Sigmoid colon (tissue), 7 donors: Measurements from ENCODE around the gene BHLHE23. TPM values are rescaled to one million over a fixed set of nuclear protein-coding genes. Genes with fewer than 3 reads are reported as not detected.

Experiments
- DNase-seq: peaks from one replicate; pipeline ENCODE4 v3.0.0-alpha.2; 2019
- H3K27ac ChIP-seq, 4 donors: fragments of 200-600 bp; sonication (generic); one replicate each; pipeline ENCODE4 v1.5.1; 2016 to 2019; ENCODE audit warnings: mild to moderate bottlenecking in 1 of 4
- H3K27me3 ChIP-seq, 3 donors: fragments of 200-600 bp; sonication (generic); one replicate each; pipeline ENCODE4 v1.5.1; 2019; ENCODE audit warnings: mild to moderate bottlenecking in 1 of 3
- H3K36me3 ChIP-seq, 4 donors: fragments of 200-600 bp; sonication (generic); one replicate each; pipeline ENCODE4 v1.5.1; 2016 to 2019
- H3K4me1 ChIP-seq, 4 donors: fragments of 200-600 bp; sonication (generic); one replicate each; pipeline ENCODE4 v1.5.1; 2017 to 2019
- H3K4me3 ChIP-seq, 4 donors: fragments of 200-600 bp; sonication (generic); one replicate each; pipeline ENCODE4 v1.5.1; 2017 to 2019; ENCODE audit warnings: mild to moderate bottlenecking in 2 of 4, moderate library complexity in 1 of 4
- H3K9me3 ChIP-seq, 4 donors: fragments of 200-600 bp in 3 of 4; sonication (generic) in 3 of 4; one replicate each; pipeline versions ENCODE4 v1.5.1 to v1.6.1; 2013 to 2019
- EP300 ChIP-seq, 4 donors: sonication (generic); formaldehyde crosslinking; IDR thresholded peaks; one replicate each; pipeline ENCODE4 v1.6.1; 2017; ENCODE audit warnings: antibody characterized with exemption in 4 of 4
- POLR2A ChIP-seq, 2 donors: fragments of 450-650 bp; IDR thresholded peaks; one replicate each; pipeline ENCODE4 v1.6.1; 2016; ENCODE audit warnings: antibody characterized with exemption in 2 of 2, mild to moderate bottlenecking in 2 of 2, moderate library complexity in 2 of 2
- POLR2AphosphoS5 ChIP-seq, 4 donors: sonication (generic); formaldehyde crosslinking; IDR thresholded peaks; one replicate each; pipeline ENCODE4 v1.6.1; 2017; ENCODE audit warnings: antibody characterized with exemption in 4 of 4
- WGBS, 2 donors: extraction: QIAGEN DNeasy Blood & Tissue Kit; methylation state at CpG; one replicate each; pipeline ENCODE4 v1.1.7; 2013; 5-methylcytosine and 5-hydroxymethylcytosine counted together
- intact Hi-C: fragments of 100-400 bp; cut with DNase I; formaldehyde crosslinking; loops from one replicate; pipeline ENCODE4 v1.15.1; 2023
- polyA plus RNA-seq, 3 donors: library from polyadenylated mRNA; stranded (reverse); fragments of 200-250 nt; gene quantifications; one replicate each; pipeline ENCODE4 v1.2.3, GENCODE V29; 2013
- total RNA-seq, 4 donors: library from RNA; depleted of rRNA; stranded (reverse); fragments of >200 nt; gene quantifications; one replicate each; pipeline ENCODE4 v1.1.0, GENCODE V29; 2016
- TF ChIP-seq, protein P1 (sequence below), 4 experiments: fragments of 450-650 bp in 3 of 4; fragments of 200-600 bp in 1 of 4; IDR thresholded peaks; one replicate each; pipeline ENCODE4 v1.5.1; 2016 to 2019; ENCODE audit warnings: antibody characterized with exemption in 4 of 4, mild to moderate bottlenecking in 3 of 4, moderate library complexity in 2 of 4
- donor health status: healthy with polysubstance abuse.
- donor health status: Bipolar disorder and iron deficiency.
- donor health status: healthy.

Gene BHLHE23
- total and polyA plus RNA-seq, 7 donors: not detected

DNA sequence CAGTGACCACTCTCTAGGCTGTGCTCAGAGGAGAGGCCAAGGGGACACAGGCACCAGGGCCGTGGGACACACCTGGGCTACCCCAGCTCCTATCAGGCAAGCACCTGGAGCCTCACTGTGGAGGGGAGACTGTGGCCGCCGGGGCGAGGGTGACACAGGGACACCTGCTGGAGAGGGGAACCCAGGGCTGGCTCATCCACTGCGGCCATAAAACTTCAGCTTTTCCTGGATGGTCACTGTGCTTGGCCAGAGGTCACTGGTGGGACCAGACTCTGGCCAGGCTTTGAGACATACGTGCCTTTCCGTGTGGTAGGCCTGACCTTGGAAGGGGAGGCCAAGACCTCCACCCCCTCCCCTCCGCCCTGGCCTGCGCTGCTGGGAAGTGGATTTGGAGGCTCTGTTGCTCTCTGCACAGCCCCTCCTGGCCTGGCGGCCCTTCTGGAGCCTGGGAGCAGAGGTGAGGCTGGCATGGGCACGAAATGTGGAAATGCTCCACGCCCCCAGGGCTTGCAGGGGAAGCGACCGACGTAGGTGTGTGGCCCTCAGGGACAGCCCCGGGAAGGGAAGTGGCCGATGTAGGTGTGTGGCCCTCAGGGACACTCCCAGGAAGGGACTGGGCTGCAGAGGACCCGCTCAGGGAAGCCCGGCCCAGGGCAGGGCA lies 42.9 kb upstream of the BHLHE23 start:
- no peaks in the 10 kb centered on the region for H3K4me1 ChIP-seq
- H3K36me3 ChIP-seq: no peaks in the 10 kb centered on the region
- TF ChIP-seq POLR2A (IDR thresholded peaks at IDR 0.05): no peak
- TF ChIP-seq, protein P1, sequence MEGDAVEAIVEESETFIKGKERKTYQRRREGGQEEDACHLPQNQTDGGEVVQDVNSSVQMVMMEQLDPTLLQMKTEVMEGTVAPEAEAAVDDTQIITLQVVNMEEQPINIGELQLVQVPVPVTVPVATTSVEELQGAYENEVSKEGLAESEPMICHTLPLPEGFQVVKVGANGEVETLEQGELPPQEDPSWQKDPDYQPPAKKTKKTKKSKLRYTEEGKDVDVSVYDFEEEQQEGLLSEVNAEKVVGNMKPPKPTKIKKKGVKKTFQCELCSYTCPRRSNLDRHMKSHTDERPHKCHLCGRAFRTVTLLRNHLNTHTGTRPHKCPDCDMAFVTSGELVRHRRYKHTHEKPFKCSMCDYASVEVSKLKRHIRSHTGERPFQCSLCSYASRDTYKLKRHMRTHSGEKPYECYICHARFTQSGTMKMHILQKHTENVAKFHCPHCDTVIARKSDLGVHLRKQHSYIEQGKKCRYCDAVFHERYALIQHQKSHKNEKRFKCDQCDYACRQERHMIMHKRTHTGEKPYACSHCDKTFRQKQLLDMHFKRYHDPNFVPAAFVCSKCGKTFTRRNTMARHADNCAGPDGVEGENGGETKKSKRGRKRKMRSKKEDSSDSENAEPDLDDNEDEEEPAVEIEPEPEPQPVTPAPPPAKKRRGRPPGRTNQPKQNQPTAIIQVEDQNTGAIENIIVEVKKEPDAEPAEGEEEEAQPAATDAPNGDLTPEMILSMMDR (IDR thresholded peaks at IDR 0.05): no peak
- no peak for TF ChIP-seq EP300 (IDR thresholded peaks at IDR 0.05)
- no peak for TF ChIP-seq POLR2AphosphoS5 (IDR thresholded peaks at IDR 0.05)
- 81 to 88% methylated on average over 19 of the region's 19 CpGs for WGBS, 2 donors
- no peak for DNase-seq
- intact Hi-C loops: no loop called here
- no peak overlapping the region for H3K27ac ChIP-seq
- no peaks in the 10 kb centered on the region for H3K9me3 ChIP-seq
- H3K4me3 ChIP-seq: no peak overlapping the region
- peaks cover 0 to 64% (median 11%) of the 10 kb centered on the region in 3 donors for H3K27me3 ChIP-seq

- intact Hi-C loops: no loop called here
- no peaks in the 10 kb centered on the region for H3K9me3 ChIP-seq
- H3K36me3 ChIP-seq: no peaks in the 10 kb centered on the region
- TF ChIP-seq EP300 (IDR thresholded peaks at IDR 0.05) (no peak), POLR2AphosphoS5 (IDR thresholded peaks at IDR 0.05) (no peak), POLR2A (IDR thresholded peaks at IDR 0.05) (no peak)
- TF ChIP-seq, protein P1 (IDR thresholded peaks at IDR 0.05): no peak
- H3K4me1 ChIP-seq: no peaks in the 10 kb centered on the region
- 82 to 85% methylated on average over 6 of the region's 6 CpGs for WGBS, 2 donors
- no peak overlapping the region for H3K4me3 ChIP-seq
- no peak for DNase-seq
- H3K27me3 ChIP-seq: peaks cover 0 to 68% (median 11%) of the 10 kb centered on the region in 3 donors
- H3K27ac ChIP-seq: no peak overlapping the region
Observed at GRCh38 chr20:63049191-63049518, 42.4 kb upstream of the BHLHE23 start.

DNA sequence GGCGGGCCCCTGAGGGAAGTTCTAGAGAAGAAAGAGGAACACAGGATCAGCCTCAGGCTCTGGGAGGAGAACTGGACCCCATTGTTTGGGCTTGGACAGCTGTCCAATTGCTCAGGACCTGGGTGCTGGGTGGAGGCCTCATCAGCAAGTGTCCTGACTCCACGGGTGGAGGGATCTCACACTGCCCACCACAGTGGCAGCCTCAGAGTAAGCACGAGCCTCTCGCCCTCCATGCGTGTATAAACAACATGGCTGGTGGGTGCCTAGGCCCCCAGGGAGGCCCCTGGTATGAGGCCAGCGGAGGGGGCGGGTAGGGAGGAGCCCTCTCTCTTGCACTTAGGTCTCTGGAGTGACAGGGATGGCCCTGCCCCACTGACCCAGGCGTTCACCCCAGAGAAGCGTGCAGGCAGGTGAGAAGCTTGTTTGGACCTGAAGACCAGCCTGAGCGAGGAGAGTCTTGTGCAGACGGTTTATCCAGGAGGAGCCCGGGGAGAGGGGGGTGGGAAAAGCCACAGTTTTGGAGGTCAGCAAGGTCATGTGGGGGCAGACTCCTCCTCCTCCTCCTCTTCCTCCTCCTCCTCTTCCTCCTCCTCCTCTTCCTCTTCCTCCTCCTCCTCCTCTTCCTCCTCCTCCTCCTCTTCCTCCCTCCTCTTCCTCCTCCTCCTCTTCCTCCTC lies 41.9 kb upstream of the BHLHE23 start:
- no peak overlapping the region for H3K27ac ChIP-seq
- H3K27me3 ChIP-seq: peaks cover 0 to 70% (median 13%) of the 10 kb centered on the region in 3 donors
- DNase-seq: no peak
- WGBS, 2 donors: 88 to 91% methylated on average over 12 of the region's 12 CpGs
- no peak overlapping the region for H3K4me3 ChIP-seq
- TF ChIP-seq EP300 (IDR thresholded peaks at IDR 0.05): no peak
- TF ChIP-seq, protein P1 (IDR thresholded peaks at IDR 0.05): no peak
- no peak for TF ChIP-seq POLR2A (IDR thresholded peaks at IDR 0.05)
- H3K36me3 ChIP-seq: no peaks in the 10 kb centered on the region
- intact Hi-C loops: no loop called here
- H3K9me3 ChIP-seq: no peaks in the 10 kb centered on the region
- H3K4me1 ChIP-seq: no peaks in the 10 kb centered on the region

- no peak for DNase-seq
- peaks cover 0 to 77% (median 20%) of the 10 kb centered on the region in 3 donors for H3K27me3 ChIP-seq
- H3K9me3 ChIP-seq: no peaks in the 10 kb centered on the region
- 89 to 91% methylated on average over 10 of the region's 10 CpGs for whole genome bisulfite sequencing, 2 donors
- H3K36me3 ChIP-seq: no peaks in the 10 kb centered on the region
- no peaks in the 10 kb centered on the region for H3K4me1 ChIP-seq
- TF ChIP-seq POLR2AphosphoS5 (IDR thresholded peaks at IDR 0.05): no peak
- no peak for TF ChIP-seq EP300 (IDR thresholded peaks at IDR 0.05)
- TF ChIP-seq POLR2A (IDR thresholded peaks at IDR 0.05): no peak
- intact Hi-C loops: no loop called here
- no peak overlapping the region for H3K4me3 ChIP-seq
- H3K27ac ChIP-seq: no peak overlapping the region
Observed at GRCh38 chr20:63047946-63048345, 41.2 kb upstream of the BHLHE23 start.

GRCh38 chr20:63047267-63047666 lies 40.5 kb upstream of the BHLHE23 start:
- Histone ChIP-seq H3K27me3 (peaks cover 0 to 76% (median 24%) of the 10 kb centered on the region in 3 donors), H3K36me3 (no peaks in the 10 kb centered on the region), H3K4me1 (no peaks in the 10 kb centered on the region), H3K27ac (no peak overlapping the region), H3K9me3 (no peaks in the 10 kb centered on the region), H3K4me3 (no peak overlapping the region)
- TF ChIP-seq, protein P1 (IDR thresholded peaks at IDR 0.05): no peak
- TF ChIP-seq POLR2A (IDR thresholded peaks at IDR 0.05): no peak
- TF ChIP-seq POLR2AphosphoS5 (IDR thresholded peaks at IDR 0.05): no peak
- no peak for TF ChIP-seq EP300 (IDR thresholded peaks at IDR 0.05)
- intact Hi-C loops: no loop called here
- WGBS, 2 donors: 91 to 93% methylated on average over 10 of the region's 10 CpGs
- no peak for DNase-seq
